Fibroblast of lung (primary cell): ENCODE results near the gene C1orf198. TPM values are rescaled to one million over a fixed set of nuclear protein-coding genes. Genes with fewer than 3 reads are reported as not detected.
A peak's percentile ranks its signal among the peaks of the same experiment; 100 is the strongest.
"Not testable (repeated sequence)": the region's sequence is repeated elsewhere in the genome, so short reads cannot be mapped to it uniquely, and the experiment has no call there.

Source experiments
- DNase-seq, 2 donors: peaks; one replicate each; pipeline versions ENCODE4 v3.0.0 to v3.0.0-alpha.2; 2010; ENCODE audit warnings: low read depth in 2 of 2
- H2AFZ ChIP-seq: 2 replicates; pipeline ENCODE4 v1.5.1; 2012; ENCODE audit warnings: low read length, control low read depth, inconsistent platforms
- H3K27ac ChIP-seq: 2 replicates; pipeline ENCODE4 v1.5.1; 2011; ENCODE audit warnings: low read length, control low read depth; ENCODE audit not compliant: insufficient read depth
- H3K27me3 ChIP-seq: 2 replicates; pipeline ENCODE4 v1.5.1; 2011; ENCODE audit warnings: mild to moderate bottlenecking, low read length; ENCODE audit not compliant: control insufficient read depth, insufficient read depth
- H3K36me3 ChIP-seq: 2 replicates; pipeline ENCODE4 v1.5.1; 2011; ENCODE audit warnings: low read length; ENCODE audit not compliant: control insufficient read depth, insufficient read depth
- H3K4me1 ChIP-seq: 2 replicates; pipeline ENCODE4 v1.5.1; 2011; ENCODE audit warnings: low read length; ENCODE audit not compliant: control insufficient read depth, insufficient read depth; ENCODE audit errors: extremely low read depth
- H3K4me2 ChIP-seq: 2 replicates; pipeline ENCODE4 v1.5.1; 2011; ENCODE audit warnings: low read length, control low read depth; ENCODE audit not compliant: insufficient read depth; ENCODE audit errors: extremely low read depth
- H3K4me3 ChIP-seq, 4 experiments: fragments of 200-600 bp in 1 of 4; sonication (generic) in 1 of 4; replicated peaks in 1 of 4; 2 replicates each; pipeline ENCODE4 v1.5.1; 2011 to 2016; ENCODE audit warnings: low read length in 4 of 4, low read depth in 3 of 4, mild to moderate bottlenecking in 3 of 4, control low read depth in 2 of 4, inconsistent platforms in 1 of 4, mixed read lengths in 1 of 4; ENCODE audit not compliant: insufficient read depth in 1 of 4; ENCODE audit errors: control extremely low read depth in 1 of 4
- H3K79me2 ChIP-seq: 2 replicates; pipeline ENCODE4 v1.5.1; 2012; ENCODE audit warnings: mild to moderate bottlenecking, low read length, inconsistent platforms; ENCODE audit not compliant: control insufficient read depth, insufficient read depth
- H3K9ac ChIP-seq: 2 replicates; pipeline ENCODE4 v1.5.1; 2011; ENCODE audit warnings: mild to moderate bottlenecking, low read length, control low read depth; ENCODE audit not compliant: insufficient read depth
- H3K9me3 ChIP-seq: 2 replicates; pipeline ENCODE4 v1.5.1; 2012; ENCODE audit warnings: low read depth, low read length; ENCODE audit not compliant: control insufficient read depth, insufficient read depth
- H4K20me1 ChIP-seq: 2 replicates; pipeline ENCODE4 v1.5.1; 2011; ENCODE audit warnings: low read length; ENCODE audit not compliant: control insufficient read depth, insufficient read depth; ENCODE audit errors: extremely low read depth
- EZH2 ChIP-seq: IDR thresholded peaks from 2 replicates; pipeline ENCODE4 v1.5.1; 2012; ENCODE audit warnings: low read length, control low read depth, mild to moderate bottlenecking; ENCODE audit errors: missing control alignments
- polyA plus RNA-seq, 2 donors: library from polyadenylated mRNA; depleted of rRNA in 1 of 2; stranded (reverse) in 1 of 2; unstranded in 1 of 2; fragments of >200 nt; gene quantifications; 2 replicates each; pipeline ENCODE4 v1.2.1, GENCODE V29; 2011 to 2012; ENCODE audit warnings: missing spikeins in 1 of 2
- total RNA-seq: library from RNA; depleted of rRNA; stranded (reverse); fragments of >200 nt; gene quantifications from 2 replicates; pipeline ENCODE4 v1.2.1, GENCODE V29; 2014
- TF ChIP-seq, protein P1 (sequence below), 2 donors: IDR thresholded peaks in 1 of 2; conservative IDR thresholded peaks in 1 of 2; 1 replicate in 1 of 2; 2 replicates in 1 of 2; pipeline ENCODE4 v1.5.1; 2011 to 2012; ENCODE audit warnings: low read length in 2 of 2, control low read depth in 1 of 2, inconsistent platforms in 1 of 2, low read depth in 1 of 2, mild to moderate bottlenecking in 1 of 2

The C1orf198 gene
- total and polyA plus RNA-seq, 2 donors (not counting 1 experiment from before 2014, with no cell fraction given), result 57.8 to 215 TPM

DNA sequence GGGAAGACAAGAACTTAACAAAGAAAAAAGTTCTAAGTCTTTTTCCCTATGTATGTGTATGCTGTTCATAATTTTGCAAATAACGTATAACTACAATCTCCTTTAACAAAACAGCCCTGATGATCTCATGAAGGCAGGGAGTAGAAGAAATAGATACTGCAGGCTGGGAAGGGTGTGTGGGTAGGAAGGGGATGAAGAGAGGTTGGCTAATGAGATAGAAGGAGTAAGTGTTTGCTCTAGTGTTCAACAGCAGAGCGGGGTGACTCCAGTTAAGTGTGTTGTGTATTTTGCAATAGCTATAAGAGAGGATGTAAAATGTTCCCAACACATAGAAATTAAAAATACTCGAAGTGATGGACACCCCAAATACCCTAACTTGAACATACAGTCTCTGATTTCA, 20.1 kb downstream of the C1orf198 start:
- TF ChIP-seq, protein P1, sequence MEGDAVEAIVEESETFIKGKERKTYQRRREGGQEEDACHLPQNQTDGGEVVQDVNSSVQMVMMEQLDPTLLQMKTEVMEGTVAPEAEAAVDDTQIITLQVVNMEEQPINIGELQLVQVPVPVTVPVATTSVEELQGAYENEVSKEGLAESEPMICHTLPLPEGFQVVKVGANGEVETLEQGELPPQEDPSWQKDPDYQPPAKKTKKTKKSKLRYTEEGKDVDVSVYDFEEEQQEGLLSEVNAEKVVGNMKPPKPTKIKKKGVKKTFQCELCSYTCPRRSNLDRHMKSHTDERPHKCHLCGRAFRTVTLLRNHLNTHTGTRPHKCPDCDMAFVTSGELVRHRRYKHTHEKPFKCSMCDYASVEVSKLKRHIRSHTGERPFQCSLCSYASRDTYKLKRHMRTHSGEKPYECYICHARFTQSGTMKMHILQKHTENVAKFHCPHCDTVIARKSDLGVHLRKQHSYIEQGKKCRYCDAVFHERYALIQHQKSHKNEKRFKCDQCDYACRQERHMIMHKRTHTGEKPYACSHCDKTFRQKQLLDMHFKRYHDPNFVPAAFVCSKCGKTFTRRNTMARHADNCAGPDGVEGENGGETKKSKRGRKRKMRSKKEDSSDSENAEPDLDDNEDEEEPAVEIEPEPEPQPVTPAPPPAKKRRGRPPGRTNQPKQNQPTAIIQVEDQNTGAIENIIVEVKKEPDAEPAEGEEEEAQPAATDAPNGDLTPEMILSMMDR (conservative IDR thresholded peaks at IDR 0.05 in 1 of 2, IDR thresholded peaks at IDR 0.05 in 1 of 2; ENCODE audit: low read depth in 1 of 2, low read length in 2 of 2), result no peak
- TF ChIP-seq EZH2, result no peak
- no peak overlapping the region for H3K27ac ChIP-seq
- no peak overlapping the region for H3K4me2 ChIP-seq
- H3K36me3 ChIP-seq, result peaks cover 5% of the 10 kb centered on the region
- DNase-seq, result no peak
- no peak overlapping the region for H2AFZ ChIP-seq
- peaks cover 23% of the 10 kb centered on the region for H3K4me1 ChIP-seq
- no peak overlapping the region for H3K9ac ChIP-seq
- no peaks in the 10 kb centered on the region for H3K9me3 ChIP-seq
- H3K27me3 ChIP-seq, result no peaks in the 10 kb centered on the region
- H4K20me1 ChIP-seq, result no peaks in the 10 kb centered on the region
- H3K79me2 ChIP-seq, result peaks cover 17% of the 10 kb centered on the region
- no peak overlapping the region for H3K4me3 ChIP-seq

DNA sequence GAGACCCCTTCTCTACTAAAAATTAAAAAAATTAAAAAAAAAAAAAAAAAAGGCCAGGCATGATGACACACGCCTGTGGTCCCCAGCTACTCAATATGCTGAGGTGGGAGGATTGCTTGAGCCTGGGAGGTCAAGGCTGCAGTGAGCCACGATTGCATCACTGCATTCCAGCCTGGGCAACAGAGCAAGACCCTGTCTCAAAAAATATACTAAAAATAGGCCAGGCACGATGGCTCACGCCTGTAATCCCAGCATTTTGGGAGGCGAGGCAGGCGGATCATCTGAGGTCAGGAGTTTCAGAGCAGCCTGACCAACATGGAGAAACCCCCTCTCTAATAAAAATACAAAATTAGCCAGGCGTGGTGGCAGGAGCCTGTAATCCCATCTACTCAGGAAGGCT, 23.1 kb downstream of the C1orf198 start:
- H4K20me1 ChIP-seq, H3K4me2 ChIP-seq, H3K27me3 ChIP-seq, H3K9ac ChIP-seq, H3K27ac ChIP-seq, H2AFZ ChIP-seq, H3K9me3 ChIP-seq, H3K4me3 ChIP-seq, H3K36me3 ChIP-seq: not testable (repeated sequence)
- peaks cover 12% of the 10 kb centered on the region for H3K79me2 ChIP-seq
- H3K4me1 ChIP-seq, result peaks cover 15% of the 10 kb centered on the region
- DNase-seq, result peak in 1 of 2 donors; percentile 53

DNA sequence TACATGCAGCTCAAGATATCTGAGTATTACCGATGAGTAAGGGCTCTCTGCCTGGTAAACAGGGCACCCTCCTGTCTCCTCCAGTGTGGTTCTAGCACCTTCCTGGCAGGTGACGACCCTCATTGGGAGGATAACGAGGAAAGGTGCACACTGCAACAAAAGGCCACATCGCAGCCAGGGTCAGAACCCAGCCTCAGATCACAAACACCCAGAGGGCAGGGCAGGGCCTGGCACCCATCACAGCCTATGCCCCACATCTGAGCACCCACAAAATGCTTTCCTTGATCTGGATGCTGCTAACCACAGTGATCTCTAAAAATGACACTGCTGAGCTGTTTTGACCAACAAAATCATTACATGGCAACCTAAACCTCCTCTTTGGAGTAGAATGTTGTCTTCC, 23.8 kb downstream of the C1orf198 start:
- Histone ChIP-seq H3K79me2 (peaks cover 9% of the 10 kb centered on the region), H3K4me2 (no peak overlapping the region), H3K9ac (no peak overlapping the region), H3K4me3 (no peak overlapping the region), H3K27ac (no peak overlapping the region), H3K27me3 (no peaks in the 10 kb centered on the region), H3K36me3 (no peaks in the 10 kb centered on the region), H3K4me1 (peaks cover 9% of the 10 kb centered on the region), H3K9me3 (no peaks in the 10 kb centered on the region), H4K20me1 (no peaks in the 10 kb centered on the region), H2AFZ (no peak overlapping the region)
- no peak for DNase-seq
- TF ChIP-seq, protein P1 (conservative IDR thresholded peaks at IDR 0.05 in 1 of 2, IDR thresholded peaks at IDR 0.05 in 1 of 2; ENCODE audit: low read depth in 1 of 2, low read length in 2 of 2), result no peak
